ENCODE measurements around the gene ISLR. TPM values are rescaled to one million over a fixed set of nuclear protein-coding genes. Genes with fewer than 3 reads are reported as not detected.

Gene ISLR
- total RNA-seq, 1 experiment from 2014 or later = not detected

DNA sequence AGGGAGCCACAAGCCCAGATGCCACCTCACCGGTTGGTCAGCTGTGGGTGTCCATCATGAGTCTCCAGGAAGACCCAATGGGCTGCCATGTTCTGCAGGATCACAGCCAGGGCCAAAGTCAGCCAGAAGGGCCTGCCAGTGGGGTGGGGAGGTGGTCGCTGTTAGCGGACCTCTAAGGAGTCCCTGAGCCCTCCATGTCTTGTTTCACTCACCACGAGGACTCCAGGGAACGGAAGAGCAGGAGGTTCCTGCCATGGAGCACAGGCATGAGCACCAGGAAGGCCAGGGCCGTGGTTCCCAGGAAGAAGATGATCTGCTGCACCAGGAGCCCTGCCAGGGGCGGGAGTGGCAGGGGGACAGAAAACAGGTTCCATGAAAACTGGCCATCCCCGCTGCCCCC, 8.6 kb downstream of the ISLR start:
- CTCF ChIA-PET = no interaction called here
- H3K9me2 ChIP-seq (ENCODE audit: insufficient read depth) = no peaks in the 10 kb centered on the region
- POLR2A ChIA-PET (ENCODE audit: unreplicated experiment) = no interaction called here
- intact Hi-C loops (cut with micrococcal nuclease; ENCODE audit: unreplicated experiment) = no loop called here
- no peak overlapping the region for H3K4me2 ChIP-seq
- H3K79me2 ChIP-seq (ENCODE audit: low read depth) = no peaks in the 10 kb centered on the region
- peaks cover 43% of the 10 kb centered on the region for H3K4me1 ChIP-seq (replicated peaks; ENCODE audit: insufficient read depth)
- no peaks in the 10 kb centered on the region for H3K27me3 ChIP-seq (ENCODE audit: insufficient read depth, low read depth)
- BruUV-seq (replicated peaks) = no TSS peak
- DNase-seq = no peak
- H3F3A ChIP-seq (ENCODE audit: insufficient read depth, low read depth) = peaks cover 61% of the 10 kb centered on the region
- peaks cover 18% of the 10 kb centered on the region for H3K36me3 ChIP-seq (ENCODE audit: low read depth)
- H3K9me3 ChIP-seq (ENCODE audit: insufficient read depth, low read depth) = no peaks in the 10 kb centered on the region
- H3K4me3 ChIP-seq = no peak overlapping the region
- H2AFZ ChIP-seq = no peak overlapping the region
- TF ChIP-seq EZH2 (IDR thresholded peaks at IDR 0.05; ENCODE audit: low read depth) = no peak
- TF ChIP-seq, protein P1, sequence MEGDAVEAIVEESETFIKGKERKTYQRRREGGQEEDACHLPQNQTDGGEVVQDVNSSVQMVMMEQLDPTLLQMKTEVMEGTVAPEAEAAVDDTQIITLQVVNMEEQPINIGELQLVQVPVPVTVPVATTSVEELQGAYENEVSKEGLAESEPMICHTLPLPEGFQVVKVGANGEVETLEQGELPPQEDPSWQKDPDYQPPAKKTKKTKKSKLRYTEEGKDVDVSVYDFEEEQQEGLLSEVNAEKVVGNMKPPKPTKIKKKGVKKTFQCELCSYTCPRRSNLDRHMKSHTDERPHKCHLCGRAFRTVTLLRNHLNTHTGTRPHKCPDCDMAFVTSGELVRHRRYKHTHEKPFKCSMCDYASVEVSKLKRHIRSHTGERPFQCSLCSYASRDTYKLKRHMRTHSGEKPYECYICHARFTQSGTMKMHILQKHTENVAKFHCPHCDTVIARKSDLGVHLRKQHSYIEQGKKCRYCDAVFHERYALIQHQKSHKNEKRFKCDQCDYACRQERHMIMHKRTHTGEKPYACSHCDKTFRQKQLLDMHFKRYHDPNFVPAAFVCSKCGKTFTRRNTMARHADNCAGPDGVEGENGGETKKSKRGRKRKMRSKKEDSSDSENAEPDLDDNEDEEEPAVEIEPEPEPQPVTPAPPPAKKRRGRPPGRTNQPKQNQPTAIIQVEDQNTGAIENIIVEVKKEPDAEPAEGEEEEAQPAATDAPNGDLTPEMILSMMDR (conservative IDR thresholded peaks at IDR 0.05) = no peak
- no peaks in the 10 kb centered on the region for H4K20me1 ChIP-seq (ENCODE audit: insufficient read depth)
- no peak overlapping the region for H3K27ac ChIP-seq

DNA sequence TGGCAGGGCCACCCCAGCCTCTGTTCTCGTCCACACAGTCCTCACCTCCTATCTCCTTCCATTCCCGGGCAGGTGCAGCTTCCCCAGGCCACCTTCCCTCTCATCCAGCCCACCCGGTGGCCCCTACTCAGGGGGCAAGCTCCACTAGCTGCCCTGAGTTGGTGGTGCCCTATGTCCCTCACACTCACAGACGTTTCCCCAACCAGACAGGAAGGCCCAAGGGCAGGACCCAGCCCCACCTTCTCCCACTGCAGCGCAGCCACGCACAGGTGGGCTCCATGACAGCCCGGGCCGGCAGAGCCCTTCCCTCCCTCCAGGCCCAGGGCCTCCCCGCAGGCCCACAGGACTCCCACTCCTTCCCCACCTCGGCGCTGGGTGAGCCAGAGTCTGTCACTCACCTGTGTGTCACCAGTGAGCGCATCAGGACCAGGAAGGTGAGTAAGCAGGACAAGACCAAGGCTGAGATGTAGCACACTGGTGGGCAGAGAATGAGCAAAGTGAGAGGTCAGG, 11.1 kb downstream of the ISLR start:
- Histone ChIP-seq H3K9me2 (ENCODE audit: insufficient read depth) (no peaks in the 10 kb centered on the region), H3K79me2 (ENCODE audit: low read depth) (no peaks in the 10 kb centered on the region), H3K27ac (no peak overlapping the region), H3K4me2 (no peak overlapping the region), H3K4me3 (no peak overlapping the region), H3K27me3 (ENCODE audit: insufficient read depth, low read depth) (no peaks in the 10 kb centered on the region), H3K4me1 (replicated peaks; ENCODE audit: insufficient read depth) (peaks cover 21% of the 10 kb centered on the region), H3K9me3 (ENCODE audit: insufficient read depth, low read depth) (no peaks in the 10 kb centered on the region), H4K20me1 (ENCODE audit: insufficient read depth) (no peaks in the 10 kb centered on the region), H2AFZ (no peak overlapping the region), H3K36me3 (ENCODE audit: low read depth) (peaks cover 26% of the 10 kb centered on the region), H3F3A (ENCODE audit: insufficient read depth, low read depth) (peaks cover 38% of the 10 kb centered on the region)
- TF ChIP-seq, protein P1 (conservative IDR thresholded peaks at IDR 0.05) = no peak
- TF ChIP-seq EZH2 (IDR thresholded peaks at IDR 0.05; ENCODE audit: low read depth) = no peak
- CTCF ChIA-PET = no interaction called here
- POLR2A ChIA-PET (ENCODE audit: unreplicated experiment) = no interaction called here
- intact Hi-C loops (cut with micrococcal nuclease; ENCODE audit: unreplicated experiment) = no loop called here
- no peak for DNase-seq
- no TSS peak for BruUV-seq (replicated peaks)

DNA sequence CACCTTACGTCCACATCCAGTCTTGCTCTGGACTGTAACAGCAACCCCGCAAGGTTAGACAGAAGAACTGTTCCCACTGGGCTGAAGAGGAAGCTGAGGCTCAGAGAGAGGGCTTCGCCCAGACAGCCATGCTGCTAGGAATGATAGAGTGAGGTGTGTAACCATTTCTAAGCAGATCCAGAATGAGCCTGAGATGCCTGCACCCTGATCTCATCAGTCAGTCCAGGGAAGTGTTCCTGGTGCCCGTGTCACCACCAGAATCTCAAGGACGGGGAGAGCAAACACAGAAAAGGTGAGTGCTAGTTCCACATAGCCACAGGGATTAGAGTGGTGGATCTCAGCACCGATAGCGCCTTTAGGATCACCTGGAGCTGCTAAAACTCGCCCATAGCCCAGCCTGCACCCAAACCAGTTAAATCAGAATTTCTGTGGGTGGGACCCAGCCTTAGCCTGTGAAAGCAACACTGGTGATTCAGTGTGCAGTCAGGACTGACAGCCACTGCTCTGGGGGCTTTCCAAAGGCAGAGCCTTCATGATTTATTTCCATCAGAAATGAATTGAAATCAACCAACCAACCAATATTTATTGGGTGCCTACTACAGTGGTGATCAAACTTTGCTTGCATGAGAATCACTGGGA, 12.3 kb downstream of the ISLR start:
- Histone ChIP-seq H3K4me3 (no peak overlapping the region), H3K9me3 (ENCODE audit: insufficient read depth, low read depth) (no peaks in the 10 kb centered on the region), H3K4me1 (replicated peaks; ENCODE audit: insufficient read depth) (peaks cover 9% of the 10 kb centered on the region), H3F3A (ENCODE audit: insufficient read depth, low read depth) (peaks cover 35% of the 10 kb centered on the region), H3K36me3 (ENCODE audit: low read depth) (peaks cover 32% of the 10 kb centered on the region), H4K20me1 (ENCODE audit: insufficient read depth) (no peaks in the 10 kb centered on the region; the same call in 1 of the 2 replicates), H3K9me2 (ENCODE audit: insufficient read depth) (no peaks in the 10 kb centered on the region), H2AFZ (no peak overlapping the region), H3K27me3 (ENCODE audit: insufficient read depth, low read depth) (no peaks in the 10 kb centered on the region), H3K27ac (no peak overlapping the region), H3K79me2 (ENCODE audit: low read depth) (no peaks in the 10 kb centered on the region), H3K4me2 (no peak overlapping the region)
- no peak for TF ChIP-seq EZH2 (IDR thresholded peaks at IDR 0.05; ENCODE audit: low read depth)
- no TSS peak for BruUV-seq (replicated peaks)
- intact Hi-C loops (cut with micrococcal nuclease; ENCODE audit: unreplicated experiment) = no loop called here
- ChIA-PET CTCF (no interaction called here), POLR2A (ENCODE audit: unreplicated experiment) (no interaction called here)
- DNase-seq = no peak

Measured in PC-9 (cell line).